Stomach (tissue), 9 donors: ENCODE results near the gene KRT12. TPM values are rescaled to one million over a fixed set of nuclear protein-coding genes. Genes with fewer than 3 reads are reported as not detected.

Source experiments
- DNase-seq, 2 donors: peaks; one replicate each; pipeline versions ENCODE4 v3.0.0 to v3.0.0-alpha.2; 2013 to 2019
- H3K27ac ChIP-seq, 5 donors: fragments of 200-600 bp in 4 of 5; sonication (generic) in 4 of 5; one replicate each; pipeline ENCODE4 v1.5.1; 2013 to 2019; ENCODE audit warnings: mild to moderate bottlenecking in 1 of 5, moderate library complexity in 1 of 5
- H3K27me3 ChIP-seq, 3 donors: fragments of 200-600 bp; sonication (generic); one replicate each; pipeline ENCODE4 v1.5.1; 2017 to 2019; ENCODE audit warnings: mixed run types in 1 of 3
- H3K36me3 ChIP-seq, 4 donors: fragments of 200-600 bp; sonication (generic); 1 replicate in 3 of 4; 2 replicates in 1 of 4; pipeline ENCODE4 v1.5.1; 2016 to 2019
- H3K4me1 ChIP-seq, 4 donors: fragments of 200-600 bp; sonication (generic); one replicate each; pipeline ENCODE4 v1.5.1; 2016 to 2019
- H3K4me3 ChIP-seq, 4 donors: fragments of 200-600 bp; sonication (generic) in 3 of 4; one replicate each; pipeline ENCODE4 v1.5.1; 2016 to 2019; ENCODE audit warnings: mild to moderate bottlenecking in 1 of 4
- H3K9me3 ChIP-seq, 4 donors: fragments of 200-600 bp; sonication (generic); one replicate each; pipeline ENCODE4 v1.5.1; 2016 to 2019
- CTCF ChIP-seq, 7 experiments: fragments of 450-650 bp in 4 of 7; fragments of 200-600 bp in 3 of 7; sonication (generic) in 3 of 7; IDR thresholded peaks; one replicate each; pipeline ENCODE4 v1.5.1; 2016 to 2019; ENCODE audit warnings: antibody characterized with exemption in 7 of 7, control low read depth in 2 of 7, mild to moderate bottlenecking in 1 of 7
- EP300 ChIP-seq: sonication (generic); formaldehyde crosslinking; IDR thresholded peaks from one replicate; pipeline ENCODE4 v1.6.1; 2017; ENCODE audit warnings: antibody characterized with exemption
- POLR2A ChIP-seq, 4 donors: fragments of 450-650 bp; IDR thresholded peaks; one replicate each; pipeline ENCODE4 v1.6.1; 2016; ENCODE audit warnings: antibody characterized with exemption in 4 of 4, control low read depth in 2 of 4, mild to moderate bottlenecking in 1 of 4, moderate library complexity in 1 of 4
- POLR2AphosphoS5 ChIP-seq, 3 donors: sonication (generic); formaldehyde crosslinking; IDR thresholded peaks; one replicate each; pipeline ENCODE4 v1.6.1; 2016; ENCODE audit warnings: antibody characterized with exemption in 3 of 3
- WGBS, 5 donors: extraction: QIAGEN DNeasy Blood & Tissue Kit in 3 of 5; methylation state at CpG; one replicate each; pipeline versions ENCODE4 v1.1.5 to v1.1.7; 2013 to 2018; 5-methylcytosine and 5-hydroxymethylcytosine counted together
- intact Hi-C: fragments of 100-400 bp; cut with DNase I; formaldehyde crosslinking; loops from one replicate; pipeline ENCODE4 v1.15.1; 2023; ENCODE audit warnings: low total_unique reads
- polyA plus RNA-seq, 3 donors: library from polyadenylated mRNA; stranded (reverse); fragments of 200-250 nt; gene quantifications; one replicate each; pipeline ENCODE4 v1.2.3, GENCODE V29; 2013
- total RNA-seq, 5 donors: library from RNA; depleted of rRNA; stranded (reverse); fragments of >200 nt; gene quantifications; one replicate each; pipeline versions ENCODE4 v1.1.0 to v1.2.3, GENCODE V29; 2014 to 2016
- donor health status: healthy with polysubstance abuse.
- donor health status: Bipolar disorder and iron deficiency.
- donor health status: healthy.

The KRT12 gene
- total and polyA plus RNA-seq, 8 donors: 0.61 to 57.6 (median 7.6) TPM; not detected in 4

GRCh38 chr17:40873801-40874200, 6.8 kb upstream of the KRT12 start:
- Histone ChIP-seq H3K36me3 (no peaks in the 10 kb centered on the region), H3K27ac (no peak overlapping the region), H3K9me3 (no peaks in the 10 kb centered on the region), H3K27me3 (peaks cover 0 to 20% (median 0%) of the 10 kb centered on the region in 3 donors), H3K4me3 (no peak overlapping the region), H3K4me1 (no peaks in the 10 kb centered on the region)
- 65 to 93% (median 85%) methylated on average over 1 of the region's 1 CpG for WGBS, 5 donors
- no peak for DNase-seq
- no peak for TF ChIP-seq CTCF (IDR thresholded peaks at IDR 0.05)
- TF ChIP-seq POLR2AphosphoS5 (IDR thresholded peaks at IDR 0.05): no peak
- no peak for TF ChIP-seq POLR2A (IDR thresholded peaks at IDR 0.05)
- TF ChIP-seq EP300: no peak
- intact Hi-C loops: no loop called here

GRCh38 chr17:40873255-40873654, 6.2 kb upstream of the KRT12 start:
- DNase-seq: no peak
- no peaks in the 10 kb centered on the region for H3K9me3 ChIP-seq
- H3K27me3 ChIP-seq: peaks cover 0 to 20% (median 0%) of the 10 kb centered on the region in 3 donors
- TF ChIP-seq POLR2AphosphoS5 (IDR thresholded peaks at IDR 0.05) (no peak), CTCF (IDR thresholded peaks at IDR 0.05) (no peak), POLR2A (IDR thresholded peaks at IDR 0.05) (no peak), EP300 (no peak)
- H3K36me3 ChIP-seq: no peaks in the 10 kb centered on the region
- intact Hi-C loops: no loop called here
- H3K4me3 ChIP-seq: no peak overlapping the region
- H3K4me1 ChIP-seq: no peaks in the 10 kb centered on the region
- H3K27ac ChIP-seq: no peak overlapping the region

GRCh38 chr17:40872416-40872815, 5.4 kb upstream of the KRT12 start:
- DNase-seq: no peak
- no peaks in the 10 kb centered on the region for H3K4me1 ChIP-seq
- H3K36me3 ChIP-seq: no peaks in the 10 kb centered on the region
- no peaks in the 10 kb centered on the region for H3K9me3 ChIP-seq
- H3K4me3 ChIP-seq: no peak overlapping the region
- H3K27me3 ChIP-seq: peaks cover 0 to 20% (median 0%) of the 10 kb centered on the region in 3 donors
- H3K27ac ChIP-seq: no peak overlapping the region
- intact Hi-C loops: no loop called here
- TF ChIP-seq POLR2AphosphoS5 (IDR thresholded peaks at IDR 0.05): no peak
- no peak for TF ChIP-seq POLR2A (IDR thresholded peaks at IDR 0.05)
- no peak for TF ChIP-seq CTCF (IDR thresholded peaks at IDR 0.05)
- no peak for TF ChIP-seq EP300

GRCh38 chr17:40871316-40871715, 4.3 kb upstream of the KRT12 start:
- WGBS, 5 donors: 87 to 97% (median 95%) methylated on average over 7 of the region's 7 CpGs
- no peak for DNase-seq
- Histone ChIP-seq H3K9me3 (no peaks in the 10 kb centered on the region), H3K27me3 (peaks cover 0 to 28% (median 0%) of the 10 kb centered on the region in 3 donors), H3K4me3 (no peak overlapping the region), H3K36me3 (no peaks in the 10 kb centered on the region), H3K4me1 (no peaks in the 10 kb centered on the region), H3K27ac (no peak overlapping the region)
- intact Hi-C loops: no loop called here
- TF ChIP-seq POLR2AphosphoS5 (IDR thresholded peaks at IDR 0.05): no peak
- no peak for TF ChIP-seq POLR2A (IDR thresholded peaks at IDR 0.05)
- TF ChIP-seq EP300: no peak
- TF ChIP-seq CTCF (IDR thresholded peaks at IDR 0.05): no peak
